HFF-Myc (cell line): ENCODE results near the gene C14orf180.

ENCODE experiments used
- DNase-seq: peaks from one replicate; pipeline ENCODE4 v3.0.0-alpha.2; 2011; ENCODE audit warnings: low read depth; ENCODE audit errors: extremely low read depth
- H3K4me3 ChIP-seq: replicated peaks from 2 replicates; pipeline ENCODE4 v1.5.1; 2011; ENCODE audit warnings: low read depth, mild to moderate bottlenecking, control low read depth, low read length
- TF ChIP-seq, protein P1 (sequence below): IDR thresholded peaks from 2 replicates; pipeline ENCODE4 v1.5.1; 2012; ENCODE audit warnings: mild to moderate bottlenecking, low read depth, low read length, control low read depth; ENCODE audit errors: missing control alignments

The C14orf180 gene

DNA sequence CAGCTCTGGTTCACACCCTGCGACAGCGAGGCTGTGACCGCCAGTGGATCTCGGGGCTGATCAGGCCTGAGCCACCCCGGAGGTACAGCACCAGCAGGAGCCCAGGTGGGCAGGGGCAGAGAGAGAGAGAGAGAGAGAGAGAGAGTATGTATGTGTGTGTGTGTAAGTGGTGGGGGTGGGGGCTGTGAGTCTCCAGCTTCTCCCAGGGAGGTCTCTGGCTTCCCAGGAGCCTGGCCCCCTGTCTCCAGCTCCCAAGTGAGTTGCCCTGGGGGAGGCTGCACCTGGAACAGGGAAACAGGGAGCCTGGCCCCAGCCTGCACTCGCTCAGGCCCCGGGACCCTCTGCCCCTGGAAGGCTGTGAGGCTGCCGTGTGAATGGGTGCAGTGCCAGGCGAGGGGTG, 2.0 kb downstream of the C14orf180 start:
- TF ChIP-seq, protein P1, sequence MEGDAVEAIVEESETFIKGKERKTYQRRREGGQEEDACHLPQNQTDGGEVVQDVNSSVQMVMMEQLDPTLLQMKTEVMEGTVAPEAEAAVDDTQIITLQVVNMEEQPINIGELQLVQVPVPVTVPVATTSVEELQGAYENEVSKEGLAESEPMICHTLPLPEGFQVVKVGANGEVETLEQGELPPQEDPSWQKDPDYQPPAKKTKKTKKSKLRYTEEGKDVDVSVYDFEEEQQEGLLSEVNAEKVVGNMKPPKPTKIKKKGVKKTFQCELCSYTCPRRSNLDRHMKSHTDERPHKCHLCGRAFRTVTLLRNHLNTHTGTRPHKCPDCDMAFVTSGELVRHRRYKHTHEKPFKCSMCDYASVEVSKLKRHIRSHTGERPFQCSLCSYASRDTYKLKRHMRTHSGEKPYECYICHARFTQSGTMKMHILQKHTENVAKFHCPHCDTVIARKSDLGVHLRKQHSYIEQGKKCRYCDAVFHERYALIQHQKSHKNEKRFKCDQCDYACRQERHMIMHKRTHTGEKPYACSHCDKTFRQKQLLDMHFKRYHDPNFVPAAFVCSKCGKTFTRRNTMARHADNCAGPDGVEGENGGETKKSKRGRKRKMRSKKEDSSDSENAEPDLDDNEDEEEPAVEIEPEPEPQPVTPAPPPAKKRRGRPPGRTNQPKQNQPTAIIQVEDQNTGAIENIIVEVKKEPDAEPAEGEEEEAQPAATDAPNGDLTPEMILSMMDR: no peak
- H3K4me3 ChIP-seq: no peak overlapping the region
- DNase-seq: no peak

DNA sequence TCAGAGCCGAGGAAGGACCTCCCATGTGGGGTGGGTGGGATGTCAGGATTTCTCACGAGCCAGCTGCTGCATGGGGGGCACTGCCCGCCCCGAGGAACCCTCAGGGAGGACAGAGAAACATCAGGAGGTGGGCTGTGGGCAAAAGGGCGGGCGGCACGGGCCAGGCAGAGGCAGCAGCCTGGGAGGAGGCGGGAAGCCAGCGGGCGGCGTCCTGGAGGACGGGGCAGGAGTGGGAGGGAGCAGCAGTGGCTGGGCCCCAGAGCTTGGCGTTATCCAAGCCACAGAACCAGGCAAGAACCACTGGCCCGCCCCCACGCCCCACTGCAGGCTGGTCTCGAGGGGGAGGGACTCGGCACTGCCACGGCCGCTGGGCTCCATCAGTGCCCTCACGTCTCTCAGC, 2.4 kb downstream of the C14orf180 start:
- no peak overlapping the region for H3K4me3 ChIP-seq
- DNase-seq: no peak
- TF ChIP-seq, protein P1: no peak

DNA sequence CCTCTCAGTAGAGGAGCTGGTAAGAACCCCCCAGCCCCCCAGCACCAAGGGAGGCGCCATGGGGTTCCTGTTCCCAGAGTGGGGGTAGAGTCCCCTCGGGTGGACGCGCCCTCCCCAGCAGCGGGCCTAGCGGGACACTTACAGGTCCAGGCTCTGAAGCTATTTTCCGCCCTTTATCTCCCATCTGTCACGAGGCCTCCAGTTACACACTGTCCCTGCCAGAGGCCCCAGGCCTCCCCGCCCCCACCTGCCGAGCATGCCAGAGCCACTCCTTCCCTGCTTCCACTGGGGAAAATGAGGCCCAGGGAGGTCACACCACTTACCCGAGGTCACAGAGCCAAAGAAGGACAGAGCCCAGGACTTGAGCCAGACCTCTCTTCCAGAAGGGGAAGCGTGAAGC, 3.1 kb downstream of the C14orf180 start:
- no peak for DNase-seq
- TF ChIP-seq, protein P1: no peak

DNA sequence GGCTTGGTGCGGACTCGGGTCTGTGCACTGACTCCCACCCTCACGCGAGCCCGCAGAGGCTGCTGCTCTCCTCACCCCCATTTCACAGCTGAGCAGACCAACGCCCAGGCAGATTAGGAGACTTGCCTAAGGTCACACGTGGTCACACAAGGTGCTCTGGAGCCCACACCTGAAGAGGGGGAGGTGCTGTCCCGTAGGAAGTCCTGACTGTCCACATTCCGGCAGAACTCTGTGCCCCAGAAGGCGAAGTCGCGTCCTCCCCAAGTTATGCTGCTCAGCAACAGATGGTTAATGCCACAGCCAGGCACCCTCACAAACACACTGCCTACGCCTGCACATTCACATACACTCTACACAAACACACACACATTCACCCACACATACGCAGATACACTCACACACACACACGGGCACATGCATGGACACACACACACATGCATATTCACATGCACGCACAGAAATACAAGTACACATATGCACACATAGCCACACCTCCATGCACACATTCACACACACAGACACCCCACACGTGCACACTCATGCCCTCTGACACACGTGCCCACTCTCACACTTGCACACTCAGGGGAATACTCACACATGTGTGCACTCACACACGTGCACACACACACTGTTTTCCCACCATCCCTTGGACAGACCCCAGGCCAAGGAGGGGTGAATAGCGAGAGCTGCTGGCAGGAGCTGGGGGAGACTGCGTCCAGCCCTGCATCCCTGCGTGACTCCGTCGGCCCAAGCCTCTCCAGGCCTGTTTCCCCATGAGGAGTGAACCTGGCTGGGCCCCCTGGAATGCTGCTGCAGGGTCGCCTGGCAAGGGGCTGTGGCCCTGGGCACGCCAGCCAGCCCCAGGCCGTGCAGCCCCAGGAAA, 4.1 kb downstream of the C14orf180 start:
- H3K4me3 ChIP-seq: no peak overlapping the region
- DNase-seq: no peak
- TF ChIP-seq, protein P1: no peak

More for the DNA sequence above, 3.1 kb downstream of the C14orf180 start:
- no peak overlapping the region for H3K4me3 ChIP-seq

DNA sequence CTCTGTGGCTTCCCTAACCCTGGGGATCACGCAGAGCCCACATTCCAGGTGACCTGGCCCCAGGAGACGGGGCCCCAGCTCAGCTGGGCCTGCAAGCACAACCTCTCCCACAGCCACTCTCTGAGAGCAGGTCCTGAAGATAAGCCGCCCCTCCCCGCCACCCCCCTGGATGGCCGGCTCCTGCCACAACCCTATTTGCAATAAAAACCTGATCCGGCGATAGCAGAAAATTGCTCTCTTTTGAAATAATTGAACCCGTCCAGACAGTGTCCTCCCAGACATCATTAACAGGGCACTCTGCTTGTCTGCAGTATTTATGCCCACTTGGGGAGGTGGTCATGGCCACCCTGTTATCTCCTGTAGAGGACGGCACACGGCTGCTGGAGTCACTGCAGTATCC, 5.0 kb downstream of the C14orf180 start:
- DNase-seq: no peak
- TF ChIP-seq, protein P1: no peak
- no peak overlapping the region for H3K4me3 ChIP-seq

DNA sequence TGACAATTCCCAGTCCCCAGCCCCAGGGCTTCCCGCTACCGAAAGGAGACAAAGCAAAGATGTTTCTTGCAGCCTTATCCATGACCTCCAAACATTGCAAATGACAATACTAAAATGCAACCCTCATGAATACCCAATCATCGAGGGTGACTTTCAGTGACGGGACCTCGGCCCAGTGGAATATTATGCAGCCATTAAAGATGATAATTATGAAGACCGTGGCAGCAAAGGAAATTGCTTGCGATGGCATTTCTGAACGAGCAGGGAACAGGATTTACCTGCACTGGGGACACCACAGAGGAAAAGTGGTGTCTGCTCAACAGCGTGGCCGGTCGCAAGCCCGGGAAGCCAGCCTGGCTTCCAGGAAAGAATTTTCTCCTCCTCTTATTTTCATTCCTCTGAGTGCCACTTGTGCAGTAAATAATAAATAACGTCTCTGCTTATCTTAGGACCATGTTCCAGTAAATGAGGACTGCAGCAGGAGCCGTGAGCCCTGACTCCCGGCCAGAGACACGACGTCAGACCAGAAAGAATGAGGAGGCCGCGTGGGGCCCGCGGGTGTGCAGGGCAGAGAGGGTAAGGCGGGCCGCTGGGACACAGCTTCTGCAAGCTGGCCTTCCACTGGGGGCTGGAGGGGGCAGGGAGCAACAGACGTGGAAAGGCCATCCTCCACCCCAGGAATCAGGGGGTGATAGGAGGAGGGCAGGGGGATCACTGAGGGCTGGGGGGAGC, 6.6 kb downstream of the C14orf180 start:
- TF ChIP-seq, protein P1: no peak
- DNase-seq: no peak
- H3K4me3 ChIP-seq: no peak overlapping the region
